ENCODE measurements around the gene BUD31.
A peak's percentile ranks its signal among the peaks of the same experiment; 100 is the strongest.

The BUD31 gene

GRCh38 chr7:99380032-99380822 is 28.5 kb upstream of the BUD31 start:
- POLR2A ChIA-PET = no interaction called here
- TF ChIP-seq ZFP69B (tag by site-specific recombination; IDR thresholded peaks at IDR 0.05) = peak; percentile 92
- no peak for TF ChIP-seq MZF1 (tag by site-specific recombination; IDR thresholded peaks at IDR 0.05; ENCODE audit: borderline replicate concordance)
- TF ChIP-seq REST (tag by site-specific recombination; IDR thresholded peaks at IDR 0.05) = no peak
- peak; percentile 84 for TF ChIP-seq EGR2 (tag by site-specific recombination; IDR thresholded peaks at IDR 0.05; ENCODE audit: low read depth)
- TF ChIP-seq ZNF280C (tag by site-specific recombination; IDR thresholded peaks at IDR 0.05) = no peak
- TF ChIP-seq ZNF639 (tag by site-specific recombination; IDR thresholded peaks at IDR 0.05) = no peak
- no peak for TF ChIP-seq ZNF677 (tag by site-specific recombination; IDR thresholded peaks at IDR 0.05)
- no peak for TF ChIP-seq ZNF121 (tag by site-specific recombination; IDR thresholded peaks at IDR 0.05)
- no peak for TF ChIP-seq ZNF664 (tag by site-specific recombination; IDR thresholded peaks at IDR 0.05)
- TF ChIP-seq ZFHX2 (tag by site-specific recombination; conservative IDR thresholded peaks at IDR 0.05) = peak; percentile 60; the same call in 1 of the 2 replicates
- no peak for TF ChIP-seq YY1 (tag by site-specific recombination; IDR thresholded peaks at IDR 0.05)
- no peak for TF ChIP-seq ZNF776 (tag by site-specific recombination; IDR thresholded peaks at IDR 0.05; ENCODE audit: borderline replicate concordance)
- peak; percentile 91 for TF ChIP-seq ZNF692 (tag by site-specific recombination; IDR thresholded peaks at IDR 0.05)
- TF ChIP-seq BCL11B (tag by site-specific recombination; IDR thresholded peaks at IDR 0.05; ENCODE audit: low read depth) = no peak
- TF ChIP-seq ZNF529 (tag by site-specific recombination; IDR thresholded peaks at IDR 0.05; ENCODE audit: insufficient replicate concordance) = no peak
- TF ChIP-seq PRDM4 (tag by site-specific recombination; IDR thresholded peaks at IDR 0.05) = no peak
- peak; percentile 44; the same call in 1 of the 2 replicates for TF ChIP-seq KLF10 (tag by site-specific recombination; IDR thresholded peaks at IDR 0.05)
- TF ChIP-seq PRDM2 (tag by site-specific recombination; IDR thresholded peaks at IDR 0.05; ENCODE audit: borderline replicate concordance) = no peak
- Histone ChIP-seq H3K9me3 (ENCODE audit: control insufficient read depth, insufficient read depth, low read depth, low read length) (no peaks in the 10 kb centered on the region), H3K4me3 (ENCODE audit: low read depth, low read length) (no peak overlapping the region), H3K27ac (ENCODE audit: extremely low read depth, low read depth, low read length) (no peak overlapping the region), H3K36me3 (ENCODE audit: control insufficient read depth in 2 of 2, insufficient read depth in 1 of 2, low read length in 2 of 2) (peaks cover 5% of the 10 kb centered on the region in 2 experiments; a peak in 2 of 3 replicates), H3K4me1 (ENCODE audit: control insufficient read depth, insufficient read depth, low read length) (no peaks in the 10 kb centered on the region; the same call in 1 of the 2 replicates)
- CTCF ChIA-PET = no interaction called here

Measured in HEK293 (cell line).